ENCODE data around the gene PDZD8.
"Not testable (repeated sequence)": the region's sequence is repeated elsewhere in the genome, so short reads cannot be mapped to it uniquely, and the experiment has no call there.

PDZD8 gene

GRCh38 chr10:117348236-117348635 is 27.0 kb downstream of the PDZD8 start:
- DNase-seq (ENCODE audit: low read depth): no peak

- no peak for DNase-seq (ENCODE audit: low read depth)
Observed at GRCh38 chr10:117346574-117346973, 28.7 kb downstream of the PDZD8 start.

- DNase-seq (ENCODE audit: low read depth): no peak
Observed at GRCh38 chr10:117345143-117345542, 30.1 kb downstream of the PDZD8 start.

- DNase-seq (ENCODE audit: low read depth): no peak
Observed at GRCh38 chr10:117342641-117343040, 32.6 kb downstream of the PDZD8 start.

- no peak for DNase-seq (ENCODE audit: low read depth)
Observed at GRCh38 chr10:117341061-117341460, 34.2 kb downstream of the PDZD8 start.

DNA sequence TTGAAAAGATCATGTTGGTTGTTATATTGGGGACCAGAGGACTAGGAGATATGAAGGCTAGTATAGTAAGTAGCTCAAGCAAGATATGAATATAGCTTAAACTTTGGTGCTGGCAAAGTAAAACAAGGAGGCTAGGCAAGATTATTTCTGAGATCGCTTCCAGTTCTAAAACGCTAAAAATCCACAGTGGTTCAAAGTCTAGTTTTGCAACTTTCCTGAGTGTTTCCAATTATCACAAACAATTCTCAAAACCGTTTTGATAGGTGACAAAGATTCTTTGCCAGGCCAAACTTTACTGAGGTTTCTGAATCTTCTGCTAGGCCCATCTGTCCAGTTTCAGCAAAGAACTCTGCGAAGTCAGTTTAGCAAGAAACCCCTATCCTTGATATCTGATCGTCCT is 35.3 kb downstream of the PDZD8 start:
- no peak for DNase-seq (ENCODE audit: low read depth)

GRCh38 chr10:117339578-117339977 is 35.7 kb downstream of the PDZD8 start:
- DNase-seq (ENCODE audit: low read depth): no peak

DNA sequence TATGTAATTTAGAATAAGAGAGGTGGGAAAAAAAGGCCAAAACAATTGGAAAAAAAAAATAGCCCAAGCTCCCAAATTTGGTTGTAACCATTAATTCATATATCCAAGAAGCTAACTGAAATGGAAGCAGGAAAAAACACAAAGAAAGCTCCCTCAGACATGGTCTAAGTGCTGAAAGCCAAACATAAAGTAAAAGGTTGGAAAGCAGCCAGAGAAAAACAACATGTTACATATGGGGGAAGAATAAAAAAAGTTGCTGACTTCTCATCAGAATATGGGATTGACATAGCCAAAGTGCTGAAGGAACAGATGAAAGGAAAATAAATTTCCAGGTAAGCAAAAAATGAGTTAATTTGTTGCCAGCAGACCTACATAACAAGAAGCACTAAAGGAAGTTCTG is 40.3 kb downstream of the PDZD8 start:
- no peak for DNase-seq (ENCODE audit: low read depth)

GRCh38 chr10:117334066-117334465 is 41.2 kb downstream of the PDZD8 start:
- DNase-seq (ENCODE audit: low read depth): no peak

DNA sequence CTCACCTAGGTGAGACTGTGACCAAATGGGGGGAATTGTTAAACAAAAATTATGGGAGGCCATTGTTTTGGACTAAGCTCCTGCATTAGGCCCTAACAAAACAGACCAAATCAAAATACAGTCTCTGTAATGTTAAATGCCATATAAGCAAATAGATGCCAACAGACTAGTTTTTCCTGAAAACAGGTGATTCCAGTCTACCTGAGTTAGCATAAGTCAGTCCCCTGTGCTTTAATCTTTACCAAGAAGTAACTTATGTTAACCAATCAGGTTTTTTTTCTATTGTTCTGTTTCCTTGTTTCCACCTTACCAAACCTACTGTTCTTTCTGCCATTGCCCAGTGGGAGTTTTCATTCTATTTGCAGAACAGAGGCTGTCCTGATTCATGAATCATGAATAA is 48.0 kb downstream of the PDZD8 start:
- DNase-seq (ENCODE audit: low read depth): no peak

- DNase-seq (ENCODE audit: low read depth): no peak
Observed at GRCh38 chr10:117324367-117324766, 50.9 kb downstream of the PDZD8 start.

DNA sequence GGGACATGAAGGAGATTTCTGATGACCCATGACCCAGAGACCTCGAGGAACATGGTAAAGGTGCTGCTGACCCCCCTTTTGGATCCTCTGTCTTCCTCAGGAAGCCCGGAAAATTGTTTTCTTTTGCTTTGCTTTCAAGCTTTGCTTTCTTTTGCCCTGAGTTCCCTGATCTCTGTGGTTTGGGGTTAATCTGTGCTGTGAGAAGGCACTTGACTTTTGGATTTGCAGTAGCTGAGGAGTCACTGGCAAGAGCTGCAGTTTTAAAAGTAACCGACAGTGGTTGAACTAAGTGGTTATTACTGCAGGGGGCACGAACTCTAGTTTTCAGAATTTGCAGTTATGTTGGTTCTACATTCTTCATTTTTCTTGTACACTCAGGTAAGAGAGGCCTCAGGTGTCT is 53.0 kb downstream of the PDZD8 start:
- DNase-seq (ENCODE audit: low read depth): no peak

DNA sequence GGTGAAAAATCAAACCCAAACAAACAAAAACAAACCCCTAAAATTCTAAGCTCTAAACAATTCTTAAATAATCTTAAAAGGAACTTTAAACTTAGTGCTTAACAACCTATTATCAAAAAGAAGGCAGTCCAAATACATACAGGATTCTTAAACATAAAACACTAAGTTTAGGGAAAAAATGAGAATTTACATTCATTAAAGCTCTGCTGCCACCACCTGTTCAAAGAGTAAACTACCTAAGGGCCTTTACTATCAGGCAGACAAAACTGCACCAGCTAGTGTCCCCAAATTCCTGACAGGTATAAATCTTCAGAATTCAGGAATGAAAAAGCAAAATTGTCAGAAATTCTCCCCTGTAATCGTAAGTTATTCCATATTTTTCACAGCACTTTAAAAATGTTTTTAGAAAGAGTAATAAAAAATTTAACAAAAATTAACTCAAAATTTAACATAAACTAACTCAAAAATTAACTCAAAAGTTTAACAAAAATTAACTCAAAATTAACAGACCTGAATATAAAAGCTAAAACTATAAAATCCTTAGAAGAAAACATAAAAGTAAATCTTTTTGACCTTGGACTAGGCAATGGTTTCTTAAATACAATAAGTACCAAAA is 55.1 kb downstream of the PDZD8 start:
- no peak for DNase-seq (ENCODE audit: low read depth)

DNA sequence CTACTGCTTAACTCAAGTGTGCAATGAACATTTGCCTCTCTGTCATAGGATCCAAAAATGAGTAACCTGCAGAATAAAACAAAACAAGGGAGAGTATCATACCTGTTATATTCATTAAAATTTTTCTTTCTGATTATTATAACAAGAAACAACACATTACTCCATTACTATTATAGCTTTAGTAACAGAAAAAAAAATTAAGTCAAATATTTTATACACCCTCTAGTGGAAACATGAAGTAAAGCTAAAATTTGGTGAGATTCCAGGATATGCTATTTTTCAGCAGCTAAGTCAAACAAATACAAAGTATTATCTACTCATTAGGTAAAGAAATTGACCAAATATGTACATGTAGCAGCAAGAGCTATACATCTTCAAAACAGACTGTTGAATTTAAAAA is 56.3 kb downstream of the PDZD8 start:
- no peak for DNase-seq (ENCODE audit: low read depth)

- no peak for DNase-seq (ENCODE audit: low read depth)
Observed at GRCh38 chr10:117316701-117317100, 58.5 kb downstream of the PDZD8 start.

- no peak for DNase-seq (ENCODE audit: low read depth)
Observed at GRCh38 chr10:117313641-117314040, 61.6 kb downstream of the PDZD8 start.

DNA sequence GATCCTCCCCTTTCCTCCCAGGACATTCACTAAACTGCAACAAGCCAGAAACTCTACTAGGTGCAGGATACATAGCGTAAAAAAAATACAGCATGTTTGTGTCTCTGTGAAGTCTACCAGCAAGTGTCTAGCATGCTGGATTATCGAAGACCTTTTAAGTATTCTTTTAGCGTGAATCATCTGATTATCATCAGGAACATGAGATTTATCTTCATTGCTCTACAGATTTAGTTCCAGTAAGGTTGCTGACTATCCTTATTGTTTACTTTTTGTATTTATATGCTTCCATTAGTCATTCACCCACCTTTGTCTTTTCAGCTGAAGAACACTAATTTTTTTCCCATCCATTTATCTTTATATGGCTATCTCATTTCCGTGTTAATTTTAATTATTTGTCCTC is 62.8 kb downstream of the PDZD8 start:
- DNase-seq (ENCODE audit: low read depth): no peak

DNA sequence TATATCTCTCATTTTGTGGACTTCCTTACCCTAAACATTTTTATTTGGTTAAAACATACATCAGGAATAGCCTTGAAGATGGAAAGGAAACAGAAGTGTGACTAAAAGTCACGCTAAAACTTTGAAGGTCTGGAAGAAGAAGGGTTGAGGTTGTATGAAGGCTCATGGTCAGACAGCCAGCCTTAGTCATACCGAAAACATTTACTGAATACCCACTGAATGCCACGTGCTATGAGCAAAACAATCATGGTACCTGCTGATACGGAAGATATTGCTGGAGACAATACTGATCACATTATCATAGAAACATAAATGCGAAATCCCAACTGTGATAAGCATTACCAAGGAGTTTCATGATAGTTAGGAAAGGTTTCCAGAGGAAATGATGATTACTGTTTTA is 64.0 kb downstream of the PDZD8 start:
- DNase-seq (ENCODE audit: low read depth): no peak

GRCh38 chr10:117306674-117307073 is 68.6 kb downstream of the PDZD8 start:
- DNase-seq (ENCODE audit: low read depth): no peak

DNA sequence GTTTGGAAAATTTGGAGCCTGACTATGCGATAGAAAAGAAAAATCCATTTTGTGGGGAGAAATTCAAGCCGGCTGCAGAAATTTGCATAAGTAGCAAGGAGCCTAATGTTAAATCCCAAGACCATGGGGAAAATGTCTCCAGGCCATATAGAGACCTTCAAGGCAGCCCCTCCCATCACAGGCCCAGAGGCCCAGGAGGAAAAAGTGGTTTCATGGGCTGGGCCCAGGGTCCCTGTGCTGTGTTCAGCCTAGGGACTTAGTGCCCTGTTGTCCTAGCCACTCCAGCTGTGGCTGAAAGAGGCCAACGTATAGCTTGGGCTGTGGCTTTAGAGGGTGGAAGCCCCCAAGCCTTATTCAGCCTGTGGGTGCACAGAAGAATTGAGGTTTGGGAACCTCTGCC is 71.8 kb downstream of the PDZD8 start:
- DNase-seq (ENCODE audit: low read depth): not testable (repeated sequence)

DNA sequence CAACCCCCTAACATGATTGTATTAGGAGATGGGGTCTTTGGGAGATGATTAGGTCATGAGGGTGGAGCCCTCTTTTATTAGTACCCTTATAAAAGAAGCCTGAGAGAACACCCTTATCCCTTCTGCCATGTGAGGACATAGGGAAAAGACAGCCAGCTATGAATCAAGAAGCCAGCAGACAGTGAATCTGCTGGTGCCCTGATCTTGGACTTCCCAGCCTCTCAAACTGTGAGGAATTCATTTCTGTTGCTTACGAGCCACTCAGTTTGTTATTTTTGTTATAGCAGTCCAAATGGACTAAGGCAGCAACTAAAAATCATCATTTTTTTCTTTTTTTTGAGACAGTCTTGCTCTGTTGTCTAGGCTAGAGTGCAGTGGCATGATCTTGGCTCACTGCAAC is 74.6 kb downstream of the PDZD8 start:
- DNase-seq (ENCODE audit: low read depth): no peak

DNA sequence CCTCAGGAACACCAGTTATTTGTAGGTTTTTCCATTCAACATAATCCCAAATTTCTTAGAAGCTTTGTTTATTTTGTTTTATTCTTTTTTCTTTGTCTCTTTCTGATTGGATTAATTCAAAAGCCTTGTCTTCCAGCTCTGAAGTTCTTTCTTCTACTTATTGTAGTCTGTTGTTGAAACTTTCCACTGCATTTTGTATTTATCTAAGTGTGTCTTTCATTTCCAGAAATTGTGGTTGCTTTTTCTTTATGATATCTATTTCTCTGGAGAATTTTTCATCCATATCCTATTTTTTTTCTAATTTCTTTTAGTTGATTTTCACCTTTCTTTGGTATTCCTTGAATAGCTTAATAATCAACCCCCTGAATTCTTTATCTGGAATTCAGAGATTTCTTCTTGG is 75.8 kb downstream of the PDZD8 start:
- no peak for DNase-seq (ENCODE audit: low read depth)

DNA sequence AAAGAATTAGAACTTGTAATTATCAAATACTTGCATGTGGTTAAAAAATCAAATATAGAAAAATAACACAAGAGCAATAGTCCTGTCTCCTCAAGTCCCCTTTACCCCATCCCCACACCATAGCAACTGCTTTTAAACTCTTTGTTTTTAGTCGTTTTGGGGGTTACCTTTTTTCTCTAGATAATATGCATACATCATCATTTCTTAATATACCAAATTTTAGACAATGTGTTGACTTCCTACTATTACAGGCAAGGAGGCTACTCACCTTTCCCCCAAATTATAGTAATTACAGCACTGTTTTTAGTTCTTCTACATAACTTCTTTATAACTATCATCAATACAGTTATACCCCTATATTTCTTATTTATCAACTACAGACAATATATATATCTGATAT is 77.0 kb downstream of the PDZD8 start:
- DNase-seq (ENCODE audit: low read depth): no peak

GRCh38 chr10:117294735-117295134 is 80.5 kb downstream of the PDZD8 start:
- DNase-seq (ENCODE audit: low read depth): no peak
